ENCODE results near the gene EIF4E. TPM values are rescaled to one million over a fixed set of nuclear protein-coding genes. Genes with fewer than 3 reads are reported as not detected.
"Not testable (repeated sequence)": the region's sequence is repeated elsewhere in the genome, so short reads cannot be mapped to it uniquely, and the experiment has no call there.

The EIF4E gene
- polyA plus RNA-seq, 1 experiment, result 94.7 TPM

- TF ChIP-seq CTCF (IDR thresholded peaks at IDR 0.05; ENCODE audit: low read depth, low read length), result no peak
- CTCF ChIA-PET, result interaction anchor here (0.8 to 1.7 kb wide), 3 partner anchors 13 to 111 kb away, joined by 3 to 7 read pairs (median 7); partner anchors contain the start of gene METAP1
- DNase-seq (ENCODE audit: low read depth, low spot score), result no peak
- POLR2A ChIA-PET, result no interaction called here
- H3K9me3 ChIP-seq (ENCODE audit: control insufficient read depth, insufficient read depth, low read length), result no peaks in the 10 kb centered on the region
- H3K27me3 ChIP-seq (ENCODE audit: control insufficient read depth, insufficient read depth, low read length), result no peaks in the 10 kb centered on the region
- no peak overlapping the region for H3K27ac ChIP-seq (ENCODE audit: low read depth, low read length)
- no peak overlapping the region for H3K4me3 ChIP-seq (ENCODE audit: low read depth, low read length)
Measured at GRCh38 chr4:98945297-98945850, 16.4 kb upstream of the EIF4E start.

- Histone ChIP-seq H3K27ac (ENCODE audit: low read depth, low read length) (no peak overlapping the region), H3K9me3 (ENCODE audit: control insufficient read depth, insufficient read depth, low read length) (no peaks in the 10 kb centered on the region), H3K27me3 (ENCODE audit: control insufficient read depth, insufficient read depth, low read length) (no peaks in the 10 kb centered on the region), H3K4me3 (ENCODE audit: low read depth, low read length) (no peak overlapping the region)
- CTCF ChIA-PET, result interaction anchor here (0.5 to 4.4 kb wide), 18 partner anchors 11 to 868 kb away, joined by 3 to 35 read pairs (median 4); partner anchors contain the start of gene METAP1
- POLR2A ChIA-PET, result interaction anchor here (0.6 to 1.1 kb wide), 2 partner anchors 10 to 282 kb away, joined by 3 to 5 read pairs; partner anchors contain the start of gene TSPAN5
- DNase-seq (ENCODE audit: low read depth, low spot score), result peak; percentile 58
- TF ChIP-seq CTCF (IDR thresholded peaks at IDR 0.05; ENCODE audit: low read depth, low read length), result peak; percentile 86
Measured at GRCh38 chr4:98939892-98940298, 11.0 kb upstream of the EIF4E start.

- H3K9me3 ChIP-seq (ENCODE audit: control insufficient read depth, insufficient read depth, low read length), result no peaks in the 10 kb centered on the region
- POLR2A ChIA-PET, result interaction anchor here (1.1 kb wide), 1 partner anchor 10 kb away, joined by 5 read pairs; no protein-coding TSS in a partner anchor
- no peak overlapping the region for H3K27ac ChIP-seq (ENCODE audit: low read depth, low read length)
- no peak for DNase-seq (ENCODE audit: low read depth, low spot score)
- no peak for TF ChIP-seq CTCF (IDR thresholded peaks at IDR 0.05; ENCODE audit: low read depth, low read length)
- no peaks in the 10 kb centered on the region for H3K27me3 ChIP-seq (ENCODE audit: control insufficient read depth, insufficient read depth, low read length)
- H3K4me3 ChIP-seq (ENCODE audit: low read depth, low read length), result no peak overlapping the region
- CTCF ChIA-PET, result interaction anchor here (0.6 to 4.4 kb wide), 8 partner anchors 9 to 472 kb away, joined by 3 to 35 read pairs (median 3); no protein-coding TSS in a partner anchor
Measured at GRCh38 chr4:98939438-98939837, 10.5 kb upstream of the EIF4E start.

DNA sequence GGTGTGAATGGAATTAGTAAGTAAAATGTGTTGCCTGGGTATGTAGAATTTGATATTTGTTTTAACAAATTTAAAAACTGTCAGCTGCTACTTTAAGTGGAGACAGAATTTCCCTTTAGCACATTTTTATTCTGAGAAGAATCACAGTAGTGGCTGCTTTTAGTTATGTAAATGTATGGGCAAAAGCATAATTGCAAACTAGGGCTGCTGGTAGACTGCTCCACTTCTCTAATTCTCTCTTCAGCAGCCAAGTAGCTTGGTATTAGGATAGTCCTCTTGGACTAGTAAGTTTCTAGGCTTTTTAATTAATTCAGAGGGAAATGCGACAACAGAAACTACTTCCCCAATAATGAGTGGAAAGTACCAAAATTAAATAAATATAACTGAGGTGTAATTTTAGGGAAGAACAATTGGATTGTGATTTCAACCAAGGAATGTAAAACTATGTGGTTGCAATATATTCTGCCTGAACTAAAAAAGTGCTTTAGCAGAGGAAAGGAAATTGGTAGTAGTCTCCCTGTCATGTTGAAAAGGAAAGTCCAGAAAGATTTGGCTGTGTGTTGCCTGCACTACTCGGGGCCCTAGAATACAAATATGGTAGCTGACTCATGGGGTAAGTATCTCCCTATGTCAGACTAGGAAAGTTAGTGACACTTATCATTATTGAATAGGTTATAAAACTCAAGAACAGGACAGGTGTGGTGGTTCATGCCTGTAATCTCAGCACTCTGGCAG is 9.2 kb upstream of the EIF4E start:
- DNase-seq (ENCODE audit: low read depth, low spot score), result no peak
- Histone ChIP-seq H3K27me3 (ENCODE audit: control insufficient read depth, insufficient read depth, low read length) (no peaks in the 10 kb centered on the region), H3K4me3 (ENCODE audit: low read depth, low read length) (no peak overlapping the region), H3K9me3 (ENCODE audit: control insufficient read depth, insufficient read depth, low read length) (no peaks in the 10 kb centered on the region; the same call in 1 of the 2 replicates), H3K27ac (ENCODE audit: low read depth, low read length) (no peak overlapping the region)
- CTCF ChIA-PET, result interaction anchor here (0.7 to 4.4 kb wide), 3 partner anchors 12 to 773 kb away, joined by 3 to 35 read pairs (median 3); no protein-coding TSS in a partner anchor
- TF ChIP-seq CTCF (IDR thresholded peaks at IDR 0.05; ENCODE audit: low read depth, low read length), result no peak
- POLR2A ChIA-PET, result interaction anchor here (0.8 kb wide), 1 partner anchor 10 kb away, joined by 3 read pairs; no protein-coding TSS in a partner anchor

DNA sequence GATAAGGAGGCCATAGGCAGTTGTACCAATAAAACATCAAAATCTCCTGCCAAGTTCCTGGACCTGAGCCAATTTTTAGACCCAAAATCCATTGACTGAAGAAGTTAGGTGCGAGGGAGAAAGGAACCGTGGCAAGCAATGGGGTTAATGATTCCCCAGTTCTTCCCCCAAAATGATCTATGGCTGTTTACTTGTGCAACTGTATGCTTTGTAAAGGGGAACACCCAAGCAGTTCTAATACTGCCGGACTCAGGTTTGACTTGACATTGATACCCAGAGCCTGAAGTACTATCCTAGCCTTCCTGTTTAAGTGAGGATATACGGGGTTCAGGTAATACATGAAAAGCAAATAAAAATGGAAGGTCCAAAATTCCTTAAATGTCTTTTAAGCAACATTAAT is 6.7 kb upstream of the EIF4E start:
- H3K27me3 ChIP-seq (ENCODE audit: control insufficient read depth, insufficient read depth, low read length), result no peaks in the 10 kb centered on the region
- no peak for DNase-seq (ENCODE audit: low read depth, low spot score)
- TF ChIP-seq CTCF (IDR thresholded peaks at IDR 0.05; ENCODE audit: low read depth, low read length), result no peak
- H3K4me3 ChIP-seq (ENCODE audit: low read depth, low read length), result no peak overlapping the region
- ChIA-PET CTCF (no interaction called here), POLR2A (no interaction called here)
- no peak overlapping the region for H3K27ac ChIP-seq (ENCODE audit: low read depth, low read length)
- H3K9me3 ChIP-seq (ENCODE audit: control insufficient read depth, insufficient read depth, low read length), result peaks cover 3% of the 10 kb centered on the region; the same call in 1 of the 2 replicates

DNA sequence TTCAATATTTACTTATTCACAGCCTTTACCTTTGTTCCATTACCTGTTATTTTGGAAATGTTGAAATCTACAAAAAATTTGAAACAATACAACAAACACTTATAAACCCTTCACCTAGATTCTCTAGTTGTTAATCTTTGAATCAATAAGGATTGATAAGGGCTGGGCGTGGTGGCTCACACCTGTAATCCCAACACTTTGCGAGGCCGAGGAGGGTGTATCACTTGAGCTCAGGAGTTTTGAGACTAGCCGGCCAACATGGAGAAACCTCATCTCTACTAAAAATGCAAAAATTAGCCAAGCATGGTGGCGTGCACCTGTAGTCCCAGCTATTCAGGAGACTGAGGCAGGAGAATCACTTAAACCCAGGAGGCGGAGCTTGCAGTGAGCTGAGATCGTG is 5.9 kb upstream of the EIF4E start:
- H3K27me3 ChIP-seq (ENCODE audit: control insufficient read depth, insufficient read depth, low read length); POLR2A ChIA-PET; DNase-seq (ENCODE audit: low read depth, low spot score); H3K27ac ChIP-seq (ENCODE audit: low read depth, low read length); H3K4me3 ChIP-seq (ENCODE audit: low read depth, low read length); H3K9me3 ChIP-seq (ENCODE audit: control insufficient read depth, insufficient read depth, low read length): not testable (repeated sequence)
- CTCF ChIA-PET, result interaction anchor here (0.7 kb wide), 1 partner anchor 494 kb away, joined by 5 read pairs; no protein-coding TSS in a partner anchor

Data from AG04450 (cell line).